HCT116 (cell line): Measurements from ENCODE around the gene ST3GAL3. TPM values are rescaled to one million over a fixed set of nuclear protein-coding genes. Genes with fewer than 3 reads are reported as not detected.

Source experiments
- ATAC-seq: fragments of 200-7000 bp; cut with Tn5 transposase; 2 replicates; pipeline ENCODE4 v1.9.1; 2020; ENCODE audit warnings: mild to moderate bottlenecking, moderate library complexity
- BruUV-seq: library from RNA; stranded (reverse); fragments of 400-500 nt; replicated peaks from 2 replicates; lab custom pipeline; 2021; lab: Mats Ljungman, UMichigan
- CTCF ChIA-PET: fragments of 300-600 bp; sonication (Branson Sonifier 250); formaldehyde crosslinking; loops from one replicate; lab custom pipeline; 2021; ENCODE audit warnings: antibody characterized with exemption; lab: Charles Lee
- POLR2A ChIA-PET: fragments of 300-600, 350-600 bp; sonication (Branson Sonifier 250); formaldehyde crosslinking; loops from one replicate; lab custom pipeline; 2021; ENCODE audit warnings: antibody characterized with exemption; lab: Charles Lee
- RAD21 ChIA-PET, 2 experiments: fragments of 300-600 bp; sonication (Branson Sonifier 250); formaldehyde crosslinking; loops; one replicate each; lab custom pipeline; 2023; ENCODE audit warnings: low total read pairs in 2 of 2; ENCODE audit not compliant: uncharacterized antibody in 2 of 2, unreplicated experiment in 2 of 2, low non-redundant PET in 1 of 2; lab: Charles Lee
- DNase-seq: peaks from one replicate; pipeline ENCODE4 v3.0.0-alpha.2; 2010; ENCODE audit warnings: low read depth, low spot score
- H2AFZ ChIP-seq: fragments of 200-600 bp; shearing (Covaris generic), sonication (generic); 2 replicates; pipeline ENCODE4 v1.6.1; 2017; ENCODE audit warnings: low read depth, mixed run types, mixed read lengths, antibody characterized with exemption, low read length; ENCODE audit not compliant: poor library complexity, severe bottlenecking
- H3K27ac ChIP-seq: 2 replicates; pipeline ENCODE4 v1.5.1; 2012; ENCODE audit warnings: low read depth, low read length
- H3K27me3 ChIP-seq: fragments of 200-600 bp; sonication (generic); 2 replicates; pipeline ENCODE4 v1.6.1; 2016; ENCODE audit warnings: mixed run types, low read length, mixed read lengths; ENCODE audit not compliant: insufficient read depth
- H3K36me3 ChIP-seq, 2 experiments: fragments of 200-500 bp in 1 of 2; fragments of 200-600 bp in 1 of 2; sonication (Bioruptor generic) in 1 of 2; sonication (generic) in 1 of 2; 2 replicates each; pipeline versions ENCODE4 v1.5.1 to v1.6.1; 2014 to 2016; ENCODE audit warnings: low read length in 2 of 2, inconsistent platforms in 1 of 2, mixed read lengths in 1 of 2, mixed run types in 1 of 2; ENCODE audit not compliant: insufficient read depth in 2 of 2, control insufficient read depth in 1 of 2
- H3K4me1 ChIP-seq, 2 experiments: fragments of 200-600 bp in 1 of 2; sonication (generic) in 1 of 2; 2 replicates each; pipeline versions ENCODE4 v1.5.1 to v1.6.1; 2012 to 2017; ENCODE audit warnings: low read length in 2 of 2, inconsistent platforms in 1 of 2, mild to moderate bottlenecking in 1 of 2, mixed read lengths in 1 of 2, mixed run types in 1 of 2, moderate library complexity in 1 of 2; ENCODE audit not compliant: insufficient read depth in 2 of 2, control insufficient read depth in 1 of 2
- H3K4me2 ChIP-seq: fragments of 200-600 bp; sonication (generic); 2 replicates; pipeline ENCODE4 v1.6.1; 2017; ENCODE audit warnings: mixed run types, low read length, mixed read lengths
- H3K4me3 ChIP-seq, 2 experiments: fragments of 200-600 bp in 1 of 2; sonication (generic) in 1 of 2; replicated peaks in 1 of 2; 2 replicates each; pipeline ENCODE4 v1.5.1; 2011 to 2016; ENCODE audit warnings: low read length in 2 of 2, control low read depth in 1 of 2, low read depth in 1 of 2, mild to moderate bottlenecking in 1 of 2, mixed read lengths in 1 of 2, mixed run types in 1 of 2
- H3K79me2 ChIP-seq: fragments of 200-600 bp; sonication (generic); 2 replicates; pipeline ENCODE4 v1.6.1; 2017; ENCODE audit warnings: mild to moderate bottlenecking, mixed run types, low read length, moderate library complexity, mixed read lengths; ENCODE audit not compliant: insufficient read depth
- H3K9ac ChIP-seq: fragments of 200-600 bp; sonication (generic); 2 replicates; pipeline ENCODE4 v1.6.1; 2016; ENCODE audit warnings: low read length, mixed read lengths
- H3K9me2 ChIP-seq: fragments of 200-600 bp; sonication (generic), shearing (Covaris generic); 2 replicates; pipeline ENCODE4 v1.6.1; 2017; ENCODE audit warnings: mixed run types, mild to moderate bottlenecking, moderate library complexity; ENCODE audit not compliant: insufficient read depth
- H3K9me3 ChIP-seq, 2 experiments: fragments of 200-500 bp in 1 of 2; fragments of 200-600 bp in 1 of 2; sonication (Bioruptor generic) in 1 of 2; sonication (generic) in 1 of 2; 2 replicates each; pipeline ENCODE4 v1.6.1; 2014 to 2017; ENCODE audit warnings: low read length in 2 of 2, mixed read lengths in 2 of 2, inconsistent platforms in 1 of 2, low read depth in 1 of 2, mild to moderate bottlenecking in 1 of 2, mixed run types in 1 of 2, moderate library complexity in 1 of 2; ENCODE audit not compliant: control insufficient read depth in 1 of 2, insufficient read depth in 1 of 2
- H4K20me1 ChIP-seq: fragments of 200-600 bp; sonication (generic), shearing (Covaris generic); 2 replicates; pipeline ENCODE4 v1.6.1; 2017; ENCODE audit warnings: mixed run types, mild to moderate bottlenecking, moderate library complexity; ENCODE audit not compliant: insufficient read depth
- ATF3 ChIP-seq: IDR thresholded peaks from 2 replicates; pipeline ENCODE4 v1.6.1; 2012
- CBX3 ChIP-seq: IDR thresholded peaks from 2 replicates; pipeline ENCODE4 v1.6.1; 2012; ENCODE audit warnings: low read depth
- CEBPB ChIP-seq: IDR thresholded peaks from 2 replicates; pipeline ENCODE4 v1.6.1; 2012; ENCODE audit warnings: low read depth
- EGR1 ChIP-seq: IDR thresholded peaks from 2 replicates; pipeline ENCODE4 v1.6.1; 2012; ENCODE audit warnings: low read depth
- EZH2 ChIP-seq: fragments of 200-600 bp; sonication (generic); IDR thresholded peaks from 2 replicates; pipeline ENCODE4 v1.6.1; 2017; ENCODE audit warnings: antibody characterized with exemption, mixed run types
- FOSL1 ChIP-seq: IDR thresholded peaks from 2 replicates; pipeline ENCODE4 v1.6.1; 2012; ENCODE audit warnings: low read depth
- JUND ChIP-seq: IDR thresholded peaks from 2 replicates; pipeline ENCODE4 v1.6.1; 2012
- POLR2AphosphoS5 ChIP-seq: IDR thresholded peaks from 2 replicates; pipeline ENCODE4 v1.6.1; 2011; ENCODE audit warnings: mild to moderate bottlenecking, low read depth, low read length, moderate library complexity
- SIN3A ChIP-seq: IDR thresholded peaks from 2 replicates; pipeline ENCODE4 v1.6.1; 2012; ENCODE audit warnings: low read depth
- SP1 ChIP-seq: IDR thresholded peaks from 2 replicates; pipeline ENCODE4 v1.6.1; 2012; ENCODE audit warnings: low read depth
- SRF ChIP-seq: IDR thresholded peaks from 2 replicates; pipeline ENCODE4 v1.6.1; 2012; ENCODE audit warnings: low read depth
- TCF7L2 ChIP-seq: IDR thresholded peaks from 2 replicates; pipeline ENCODE4 v1.7.0; 2011; ENCODE audit warnings: borderline replicate concordance, inconsistent platforms; ENCODE audit not compliant: insufficient read depth, insufficient read length; ENCODE audit errors: extremely low read depth
- YY1 ChIP-seq: IDR thresholded peaks from 2 replicates; pipeline ENCODE4 v1.6.1; 2011; ENCODE audit warnings: low read length, low read depth, moderate library complexity, mild to moderate bottlenecking; ENCODE audit not compliant: insufficient replicate concordance; ENCODE audit errors: extremely low read depth
- ZFX ChIP-seq: fragments of 450-650 bp; IDR thresholded peaks from 2 replicates; pipeline ENCODE4 v1.6.1; 2017
- ZNF274 ChIP-seq: fragments of 200-500 bp; sonication (Bioruptor generic); IDR thresholded peaks from 2 replicates; pipeline ENCODE4 v1.6.1; 2014; ENCODE audit warnings: mild to moderate bottlenecking, low read depth, low read length, inconsistent platforms
- intact Hi-C: fragments of 100-400 bp; cut with micrococcal nuclease; formaldehyde crosslinking; loops from 2 replicates; pipeline ENCODE4 v1.10.0; 2022
- total RNA-seq: library from RNA; stranded (reverse); gene quantifications from one replicate; pipeline ENCODE4 v1.2.1, GENCODE V29; 2021; ENCODE audit not compliant: unreplicated experiment
- TF ChIP-seq, protein P1 (sequence below): IDR thresholded peaks from 2 replicates; pipeline ENCODE4 v1.6.1; 2012
- TF ChIP-seq, protein P2 (sequence below): IDR thresholded peaks from 2 replicates; pipeline ENCODE4 v1.6.1; 2012; ENCODE audit warnings: low read depth

ST3GAL3 gene
- total RNA-seq, 1 experiment from 2014 or later: 7.2 TPM

DNA sequence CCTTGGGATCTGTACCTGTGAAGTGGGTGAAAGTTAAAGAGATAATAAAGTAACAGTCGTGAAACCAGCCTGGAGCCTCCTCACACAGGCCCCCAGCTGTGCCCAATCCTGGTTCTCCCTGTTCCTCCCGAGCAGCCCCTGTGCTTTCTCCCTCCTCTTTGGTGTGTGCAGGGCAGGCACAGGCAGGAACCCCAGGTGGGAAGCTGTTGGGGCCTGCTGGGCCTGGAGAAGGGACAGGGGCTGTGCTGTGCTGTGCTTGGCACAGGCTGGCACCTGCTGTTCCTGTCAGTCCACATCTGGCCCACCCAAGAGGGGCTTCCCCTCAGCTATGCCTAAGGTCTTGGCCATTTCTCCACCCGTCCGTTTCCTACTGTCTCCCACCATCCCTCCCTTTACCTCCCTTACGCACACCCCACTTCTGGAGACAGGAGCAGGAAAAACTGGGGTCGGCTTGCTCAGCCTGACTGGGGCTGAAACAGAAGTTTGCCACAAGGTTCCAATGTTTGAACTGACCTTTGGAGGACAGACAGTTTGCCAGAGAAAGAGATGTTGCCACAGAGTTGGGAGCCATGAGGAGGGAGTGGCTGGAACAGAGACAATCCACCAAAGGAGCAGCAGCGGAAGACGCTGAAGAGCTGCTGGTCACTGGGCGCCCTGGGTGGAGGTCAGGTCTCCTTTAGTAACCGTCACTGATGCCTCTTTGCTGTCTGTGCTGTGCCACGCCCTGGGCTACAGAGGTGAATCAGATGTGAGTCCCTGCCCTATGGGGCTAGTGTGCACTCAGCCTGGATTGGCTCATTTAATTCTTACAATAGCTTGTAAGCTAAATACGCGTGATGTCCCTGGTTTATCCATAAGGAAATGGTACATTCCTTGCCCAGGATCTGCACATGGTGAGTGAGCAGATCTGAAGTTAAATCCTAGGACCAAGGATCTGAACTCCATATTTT is 207.5 kb downstream of the ST3GAL3 start:
- no TSS peak for BruUV-seq
- Histone ChIP-seq H3K27ac (no peak overlapping the region), H3K4me1 (peaks cover 0 to 39% of the 10 kb centered on the region in 2 experiments; a peak in 2 of 4 replicates), H3K4me3 (no peak overlapping the region), H3K79me2 (no peaks in the 10 kb centered on the region), H4K20me1 (no peaks in the 10 kb centered on the region), H3K4me2 (peak overlapping the region; percentile 57), H3K9ac (peak overlapping the region; percentile 26; the same call in 1 of the 2 replicates), H3K27me3 (no peaks in the 10 kb centered on the region), H2AFZ (no peak overlapping the region), H3K36me3 (no peaks in the 10 kb centered on the region), H3K9me2 (peaks cover 3% of the 10 kb centered on the region; the same call in 1 of the 2 replicates), H3K9me3 (no peaks in the 10 kb centered on the region)
- DNase-seq (no peak), ATAC-seq (peak; percentile 68)
- ChIA-PET POLR2A (interaction anchor here (2.4 kb wide), 1 partner anchor 15 kb away, joined by 8 read pairs; no protein-coding TSS in a partner anchor), CTCF (interaction anchor here (1.4 to 4.7 kb wide), 2 partner anchors 15 to 20 kb away, joined by 6 to 21 read pairs; no protein-coding TSS in a partner anchor), RAD21 (no interaction called here)
- intact Hi-C loops: no loop called here
- TF ChIP-seq FOSL1 (no peak), EZH2 (no peak), SIN3A (no peak), YY1 (no peak), POLR2AphosphoS5 (no peak), JUND (no peak), CBX3 (no peak), SRF (no peak), CEBPB (no peak), ATF3 (no peak), SP1 (no peak), EGR1 (no peak), TCF7L2 (no peak), ZFX (no peak), ZNF274 (no peak)
- TF ChIP-seq, protein P1, sequence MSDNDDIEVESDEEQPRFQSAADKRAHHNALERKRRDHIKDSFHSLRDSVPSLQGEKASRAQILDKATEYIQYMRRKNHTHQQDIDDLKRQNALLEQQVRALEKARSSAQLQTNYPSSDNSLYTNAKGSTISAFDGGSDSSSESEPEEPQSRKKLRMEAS: no peak
- TF ChIP-seq, protein P2, sequence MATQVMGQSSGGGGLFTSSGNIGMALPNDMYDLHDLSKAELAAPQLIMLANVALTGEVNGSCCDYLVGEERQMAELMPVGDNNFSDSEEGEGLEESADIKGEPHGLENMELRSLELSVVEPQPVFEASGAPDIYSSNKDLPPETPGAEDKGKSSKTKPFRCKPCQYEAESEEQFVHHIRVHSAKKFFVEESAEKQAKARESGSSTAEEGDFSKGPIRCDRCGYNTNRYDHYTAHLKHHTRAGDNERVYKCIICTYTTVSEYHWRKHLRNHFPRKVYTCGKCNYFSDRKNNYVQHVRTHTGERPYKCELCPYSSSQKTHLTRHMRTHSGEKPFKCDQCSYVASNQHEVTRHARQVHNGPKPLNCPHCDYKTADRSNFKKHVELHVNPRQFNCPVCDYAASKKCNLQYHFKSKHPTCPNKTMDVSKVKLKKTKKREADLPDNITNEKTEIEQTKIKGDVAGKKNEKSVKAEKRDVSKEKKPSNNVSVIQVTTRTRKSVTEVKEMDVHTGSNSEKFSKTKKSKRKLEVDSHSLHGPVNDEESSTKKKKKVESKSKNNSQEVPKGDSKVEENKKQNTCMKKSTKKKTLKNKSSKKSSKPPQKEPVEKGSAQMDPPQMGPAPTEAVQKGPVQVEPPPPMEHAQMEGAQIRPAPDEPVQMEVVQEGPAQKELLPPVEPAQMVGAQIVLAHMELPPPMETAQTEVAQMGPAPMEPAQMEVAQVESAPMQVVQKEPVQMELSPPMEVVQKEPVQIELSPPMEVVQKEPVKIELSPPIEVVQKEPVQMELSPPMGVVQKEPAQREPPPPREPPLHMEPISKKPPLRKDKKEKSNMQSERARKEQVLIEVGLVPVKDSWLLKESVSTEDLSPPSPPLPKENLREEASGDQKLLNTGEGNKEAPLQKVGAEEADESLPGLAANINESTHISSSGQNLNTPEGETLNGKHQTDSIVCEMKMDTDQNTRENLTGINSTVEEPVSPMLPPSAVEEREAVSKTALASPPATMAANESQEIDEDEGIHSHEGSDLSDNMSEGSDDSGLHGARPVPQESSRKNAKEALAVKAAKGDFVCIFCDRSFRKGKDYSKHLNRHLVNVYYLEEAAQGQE: no peak
